GM20000 (cell line): ENCODE measurements around the gene SYT8.

Experiments
- DNase-seq: peaks from one replicate; pipeline ENCODE4 v3.0.0; 2012; ENCODE audit warnings: low spot score
- CTCF ChIP-seq: IDR thresholded peaks from 2 replicates; pipeline ENCODE4 v1.5.1; 2012; ENCODE audit warnings: mild to moderate bottlenecking, control low read depth; ENCODE audit errors: extremely low read depth, missing control alignments

The SYT8 gene

GRCh38 chr11:1864831-1865665 lies 30.3 kb downstream of the SYT8 start:
- TF ChIP-seq CTCF = no peak
- DNase-seq = no peak

- DNase-seq = no peak
- TF ChIP-seq CTCF = no peak
Measured at GRCh38 chr11:1866226-1866625, 31.4 kb downstream of the SYT8 start.

GRCh38 chr11:1866776-1867175 lies 32.0 kb downstream of the SYT8 start:
- DNase-seq = no peak
- TF ChIP-seq CTCF = no peak

- no peak for TF ChIP-seq CTCF
- no peak for DNase-seq
Measured at GRCh38 chr11:1867381-1867780, 32.6 kb downstream of the SYT8 start.

- no peak for DNase-seq
- TF ChIP-seq CTCF = no peak
Measured at GRCh38 chr11:1868056-1868635, 33.4 kb downstream of the SYT8 start.

GRCh38 chr11:1868636-1869291 lies 34.0 kb downstream of the SYT8 start:
- no peak for DNase-seq
- TF ChIP-seq CTCF = no peak

GRCh38 chr11:1869427-1870325 lies 34.9 kb downstream of the SYT8 start:
- DNase-seq = no peak
- no peak for TF ChIP-seq CTCF
